DMS 273 (cell line): ENCODE data around the gene ERBB4.
"Not testable (repeated sequence)": the region's sequence is repeated elsewhere in the genome, so short reads cannot be mapped to it uniquely, and the experiment has no call there.

Experiments used
- DNase-seq: peaks from one replicate; lab custom pipeline; 2025; ENCODE audit not compliant: unreplicated experiment; lab: John Stamatoyannopoulos, UW

ERBB4 gene

DNA sequence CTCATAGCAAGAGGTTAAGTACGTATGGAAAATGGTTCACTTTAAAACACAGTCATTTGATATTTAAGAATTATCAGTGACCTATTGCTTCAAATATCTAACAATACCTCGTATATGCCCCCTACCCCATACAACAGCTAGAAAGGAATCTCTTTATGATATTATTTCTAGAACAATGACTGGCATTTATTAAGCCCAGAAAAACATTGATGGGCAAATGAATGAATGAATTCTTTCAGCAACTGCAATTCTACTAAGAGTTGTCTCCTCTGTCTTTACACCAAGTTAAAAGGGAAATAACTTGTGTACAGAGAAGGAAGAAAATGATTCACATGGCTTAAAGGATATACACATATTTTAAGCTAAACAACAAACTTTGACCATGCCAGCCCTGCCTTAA lies 384.7 kb downstream of the ERBB4 start:
- DNase-seq = no peak

DNA sequence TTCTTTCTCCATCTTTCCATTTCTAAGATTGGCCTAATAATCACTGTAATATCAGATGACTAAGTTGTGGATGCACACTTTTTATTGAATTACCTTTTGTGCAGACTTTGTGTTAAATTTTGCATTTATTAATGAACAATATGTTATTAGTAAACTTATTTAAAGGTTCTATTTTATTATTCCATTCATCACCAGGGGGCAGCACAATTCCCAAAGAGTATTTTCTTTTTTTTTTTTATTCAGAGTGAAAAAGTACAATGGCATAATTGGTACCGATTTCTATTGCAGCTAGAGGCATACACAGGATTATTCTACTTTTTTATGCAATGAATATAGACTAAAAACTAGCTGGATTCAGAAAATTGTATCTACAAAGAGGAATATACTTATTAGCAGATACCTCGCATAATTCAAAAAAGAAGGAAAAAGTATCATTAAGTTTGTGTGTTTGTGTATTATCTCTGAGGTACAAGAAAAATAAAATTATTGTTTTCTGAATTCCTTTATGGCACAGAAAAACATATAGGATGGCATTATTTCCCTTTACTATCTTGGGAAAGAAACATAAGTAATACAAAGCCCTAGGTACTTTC lies 390.6 kb downstream of the ERBB4 start:
- DNase-seq = peak; percentile 68

DNA sequence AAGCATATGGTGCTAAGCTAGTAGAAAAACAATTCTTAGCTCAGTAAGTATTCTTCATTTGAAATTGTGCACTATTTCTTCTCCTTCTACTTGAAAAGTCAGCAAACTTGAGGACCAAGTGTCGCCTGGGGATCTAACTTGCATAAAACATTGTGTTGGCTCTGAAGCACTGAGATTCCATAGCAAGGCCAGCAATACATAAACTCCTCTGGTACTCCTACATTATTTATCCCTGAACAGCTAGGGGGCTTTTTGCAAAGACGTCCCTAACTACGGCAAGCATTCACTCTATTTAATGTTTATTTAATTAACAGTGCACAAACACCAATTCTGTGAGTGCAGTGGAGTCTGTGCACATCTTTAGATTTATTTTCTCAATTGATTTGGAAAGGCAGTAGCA lies 392.2 kb downstream of the ERBB4 start:
- DNase-seq = peak; percentile 15

DNA sequence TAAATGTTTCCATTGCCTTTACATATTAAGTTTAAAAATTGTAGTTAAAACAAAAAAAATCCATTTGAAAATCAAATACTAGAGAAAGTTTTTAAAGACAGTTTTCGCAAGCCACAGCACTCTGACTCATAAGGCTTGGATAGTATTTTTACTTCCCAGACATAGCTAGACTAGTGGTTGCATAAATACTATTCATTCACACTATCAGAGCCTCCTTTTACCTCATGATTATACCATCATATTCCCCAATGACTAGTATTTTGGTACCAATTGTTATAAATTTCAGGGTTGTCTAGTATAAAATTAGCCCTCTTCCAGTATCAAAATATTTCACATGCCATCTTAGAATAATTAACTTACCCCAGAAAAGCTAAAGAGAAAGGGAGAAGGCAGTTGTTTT lies 393.5 kb downstream of the ERBB4 start:
- peak; percentile 20 for DNase-seq

DNA sequence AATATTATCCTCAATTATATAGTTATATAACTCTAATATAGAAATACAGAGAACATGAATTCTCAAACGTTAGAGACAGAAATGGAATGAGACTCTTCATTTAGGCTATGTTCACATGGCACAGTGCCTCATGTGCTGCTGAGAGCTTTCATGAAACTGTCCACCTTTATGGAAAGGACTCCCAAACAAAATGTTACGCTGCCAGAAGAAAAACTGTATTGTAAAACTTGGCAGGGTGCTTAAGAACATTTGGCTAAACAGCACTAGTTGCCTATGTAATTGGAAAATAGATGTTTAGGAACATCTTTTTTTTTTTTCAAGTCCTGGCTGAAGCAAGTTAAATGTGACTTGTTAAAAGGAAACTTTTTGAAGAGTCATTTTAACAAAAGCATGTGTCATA lies 396.0 kb downstream of the ERBB4 start:
- peak; percentile 26 for DNase-seq

DNA sequence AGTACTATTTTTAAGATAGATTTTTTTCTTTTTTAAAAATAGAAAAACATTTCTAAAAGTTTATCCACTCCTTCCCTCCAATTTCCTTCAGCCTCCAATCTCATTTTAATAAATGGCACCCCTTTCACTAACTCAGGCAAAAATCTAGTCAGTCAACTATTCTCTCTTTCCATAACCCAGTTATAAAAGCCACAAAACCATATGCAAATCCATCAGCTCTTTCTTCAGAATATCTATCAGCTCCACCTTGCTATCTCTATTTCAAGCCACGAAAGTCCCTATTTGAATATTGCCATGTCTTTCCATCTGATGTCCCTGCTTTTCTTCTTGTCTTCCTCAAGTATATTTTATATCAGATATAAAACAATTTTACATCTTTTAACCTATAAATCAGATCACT lies 397.1 kb downstream of the ERBB4 start:
- DNase-seq = no peak

DNA sequence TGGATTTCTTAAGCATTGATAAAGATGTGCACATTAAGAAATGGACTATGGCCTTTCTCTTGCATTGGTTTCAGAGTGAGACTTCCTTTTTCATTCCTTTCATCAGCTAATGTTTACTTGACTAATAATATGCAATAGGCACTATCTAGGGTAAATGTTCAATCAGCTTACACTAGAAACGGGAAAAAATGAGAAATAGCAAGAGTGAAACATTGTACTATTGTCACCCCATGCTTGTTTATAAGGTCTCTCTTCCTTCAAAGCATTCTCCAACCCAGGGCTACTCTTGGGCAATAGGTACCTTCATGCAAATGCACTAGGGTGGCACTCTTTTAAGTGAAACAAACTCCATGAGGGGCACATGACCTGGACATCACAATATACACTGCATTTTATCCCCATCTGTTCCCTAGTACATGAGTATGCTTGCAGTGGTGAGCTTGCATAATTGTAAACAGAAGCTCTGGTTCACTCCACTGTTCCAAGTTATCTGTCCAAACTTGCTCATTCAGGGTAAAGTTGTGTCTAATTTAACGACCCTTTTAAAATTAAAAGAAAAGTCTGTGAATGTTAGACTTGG lies 402.3 kb downstream of the ERBB4 start:
- DNase-seq = peak; percentile 86

DNA sequence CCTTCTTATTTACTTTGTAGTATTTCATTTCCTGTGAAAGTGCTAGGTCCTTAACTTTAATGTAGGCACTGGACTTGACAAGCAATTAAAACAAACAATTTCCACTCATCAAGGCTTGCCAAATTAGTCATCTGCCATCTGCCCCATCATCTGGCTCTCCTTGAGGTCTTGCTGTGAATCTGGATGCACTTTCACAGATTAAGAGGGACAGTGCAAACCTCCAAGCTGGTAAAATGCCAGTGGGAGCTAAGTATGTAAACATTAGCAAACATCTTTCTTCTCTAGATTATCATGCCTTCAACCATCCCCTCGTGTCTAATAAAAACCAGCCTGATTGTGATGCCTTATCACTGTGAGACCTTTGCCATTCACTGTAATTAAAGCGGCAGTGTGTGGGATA lies 402.9 kb downstream of the ERBB4 start:
- DNase-seq = peak; percentile 99

DNA sequence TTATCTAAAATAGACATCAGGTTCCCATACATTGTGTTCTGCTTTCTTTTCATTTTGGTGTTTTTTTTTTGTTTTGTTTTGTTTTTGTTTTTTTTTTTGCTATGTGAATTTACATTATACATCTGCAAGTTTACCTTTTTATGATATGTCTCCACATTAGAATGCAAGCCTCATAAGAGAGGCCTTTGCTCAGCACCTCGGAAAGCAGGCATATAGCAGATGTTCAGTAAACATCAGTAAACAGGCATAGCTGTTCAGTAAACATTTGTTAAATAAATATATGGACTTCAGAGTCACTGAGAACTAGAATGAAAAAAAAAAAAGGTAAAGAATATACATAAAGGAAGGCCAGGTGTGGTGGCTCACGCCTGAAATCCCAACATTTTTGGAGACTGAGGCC lies 405.3 kb downstream of the ERBB4 start:
- no peak for DNase-seq

DNA sequence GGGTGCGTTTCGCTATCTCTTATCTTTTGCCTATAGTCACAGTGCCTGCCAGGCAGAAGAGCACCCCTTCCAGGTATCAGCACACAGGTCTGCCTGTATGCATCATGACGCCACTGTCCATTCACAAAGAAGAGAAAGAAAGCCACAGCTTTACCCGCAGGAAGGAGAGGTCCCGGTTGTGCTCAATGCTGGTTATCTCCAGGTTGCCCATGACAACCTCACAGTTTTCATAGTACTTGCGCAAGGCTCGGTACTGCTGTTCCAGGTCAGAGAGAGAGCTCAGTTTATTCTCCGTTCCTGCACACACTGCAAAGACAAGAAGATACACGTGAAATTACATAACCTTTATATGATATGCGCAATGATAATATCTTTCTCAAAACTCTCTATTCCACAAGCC lies 414.0 kb downstream of the ERBB4 start:
- no peak for DNase-seq

DNA sequence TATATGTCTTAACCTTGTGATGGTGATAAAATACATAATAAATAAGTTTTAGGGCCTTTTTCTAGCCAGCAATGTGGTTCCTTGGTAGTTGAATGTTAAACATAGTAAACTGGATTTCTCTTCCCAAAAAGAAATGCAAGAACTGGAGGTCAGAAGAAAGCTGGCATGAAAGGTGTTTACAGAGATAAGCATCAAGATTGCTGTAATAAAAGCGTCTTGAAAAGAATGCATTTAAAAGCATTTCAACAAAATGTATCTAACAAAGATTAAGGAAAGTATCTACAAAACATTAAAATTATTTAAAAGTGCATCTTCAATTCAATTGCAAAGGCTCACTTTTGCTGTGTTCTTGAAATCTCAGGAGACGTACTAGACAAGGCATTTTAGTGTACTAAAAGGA lies 419.0 kb downstream of the ERBB4 start:
- no peak for DNase-seq

DNA sequence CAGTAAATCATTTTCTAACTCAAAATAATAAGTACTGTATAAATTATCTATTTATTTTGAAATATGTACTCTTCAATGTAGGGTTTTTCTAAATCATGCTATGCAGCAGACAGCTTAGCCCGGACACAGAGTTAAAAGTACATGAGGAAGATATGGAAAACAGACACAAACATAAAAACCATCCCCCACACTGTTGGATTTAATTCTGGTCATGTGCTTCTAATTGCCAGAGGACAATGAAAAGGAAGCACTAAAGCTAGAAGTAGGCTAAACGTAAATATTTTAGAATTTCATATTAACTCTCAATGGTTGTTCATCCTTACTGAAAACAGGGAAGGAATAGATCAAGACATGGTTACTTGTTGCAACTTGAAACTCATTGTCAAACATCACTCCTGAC lies 420.7 kb downstream of the ERBB4 start:
- DNase-seq = no peak

DNA sequence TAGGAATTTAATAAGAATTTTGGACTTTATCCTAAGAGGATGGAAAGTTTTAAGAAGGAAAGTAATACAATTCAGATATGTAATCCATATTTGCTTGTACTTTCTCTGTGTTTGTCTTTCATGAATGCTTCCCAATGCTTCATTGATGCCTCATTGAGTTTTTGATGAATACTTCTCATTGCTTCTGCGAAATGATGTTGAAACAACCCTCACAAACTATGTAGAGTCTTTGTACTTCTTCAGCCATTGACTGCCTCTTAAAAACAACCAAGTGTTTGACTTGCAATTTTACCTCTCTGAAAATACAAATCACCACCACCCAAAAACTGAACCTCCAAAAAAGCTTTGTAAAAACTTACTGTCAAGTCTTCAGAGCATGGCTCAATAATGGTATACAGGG lies 424.1 kb downstream of the ERBB4 start:
- no peak for DNase-seq

DNA sequence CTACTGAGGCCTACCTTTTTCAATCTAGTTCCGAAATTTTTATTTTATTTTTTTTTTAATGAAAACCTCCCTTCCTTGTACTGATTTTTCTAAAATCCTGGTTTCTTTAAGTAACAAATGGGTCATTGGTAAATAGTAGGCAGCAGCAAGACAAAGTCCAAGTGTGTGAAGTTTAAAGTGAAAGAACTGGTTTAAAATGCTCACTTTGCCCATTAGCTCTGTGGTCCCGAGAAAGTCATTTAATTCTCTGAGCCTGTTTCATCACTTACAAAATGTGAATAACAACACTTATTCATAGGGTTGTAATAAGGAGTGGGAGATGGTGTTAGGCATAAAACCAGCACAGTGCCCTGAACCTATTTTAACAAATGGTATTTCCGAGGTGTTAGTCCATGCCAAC lies 426.2 kb downstream of the ERBB4 start:
- DNase-seq = no peak

DNA sequence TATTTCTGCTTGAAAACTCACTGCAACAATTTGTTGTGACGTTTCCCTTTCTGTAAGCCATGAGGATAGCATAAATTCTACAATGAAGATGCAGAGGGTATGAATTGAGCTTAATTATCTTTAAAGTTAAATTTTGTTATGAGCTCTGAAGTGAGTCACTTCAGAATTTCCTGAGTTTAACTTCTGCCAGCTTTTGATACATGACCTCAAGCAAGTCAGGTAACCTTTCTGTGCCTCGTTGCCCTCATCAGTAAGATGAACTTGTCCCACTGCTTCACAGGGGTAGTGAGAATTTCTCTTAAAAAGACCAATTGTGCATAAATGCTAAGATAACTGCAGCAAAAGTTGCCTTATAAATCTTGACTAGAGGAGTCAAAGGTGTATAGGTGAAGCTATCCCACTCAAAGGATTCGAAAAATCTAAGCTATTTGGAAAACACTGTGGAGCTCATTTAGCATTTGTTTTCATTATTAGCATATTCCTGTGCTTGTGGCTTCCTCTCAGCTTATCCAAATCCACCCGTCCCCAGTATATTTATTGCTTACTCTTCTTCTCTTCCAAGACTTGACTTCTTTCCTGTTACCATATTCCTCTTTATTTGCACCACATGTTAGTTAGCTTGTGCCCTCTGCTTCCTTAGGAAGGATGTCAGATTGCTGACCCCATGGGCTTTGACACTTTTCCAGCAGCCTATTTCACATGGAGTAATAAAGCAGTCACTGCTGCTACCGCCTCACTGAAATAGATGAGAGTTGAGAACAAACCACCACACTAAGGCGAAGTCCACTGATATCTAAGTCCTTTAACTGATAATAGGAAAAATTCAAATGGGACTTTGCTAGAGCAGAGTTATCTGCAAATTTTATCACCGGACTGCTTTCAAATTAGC lies 428.6 kb downstream of the ERBB4 start:
- no peak for DNase-seq

DNA sequence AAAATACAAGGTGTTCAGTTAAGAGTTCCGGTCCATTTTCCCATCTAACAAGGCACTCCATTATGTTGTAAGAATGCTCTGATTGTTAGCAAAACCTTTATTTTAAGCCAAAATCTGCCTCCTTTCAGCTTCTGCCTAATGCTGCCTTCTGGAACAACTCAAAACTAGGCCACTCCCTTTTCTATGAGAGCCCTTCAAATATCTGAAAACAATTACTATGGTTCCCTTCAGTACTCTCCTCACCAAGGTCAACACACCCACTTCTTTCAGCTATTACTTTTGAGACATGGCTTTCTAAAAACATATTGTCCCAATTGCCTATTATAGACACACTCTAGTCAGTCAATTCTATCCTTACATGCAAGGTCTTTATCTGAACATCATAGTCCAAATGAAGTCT lies 429.4 kb downstream of the ERBB4 start:
- DNase-seq = no peak

DNA sequence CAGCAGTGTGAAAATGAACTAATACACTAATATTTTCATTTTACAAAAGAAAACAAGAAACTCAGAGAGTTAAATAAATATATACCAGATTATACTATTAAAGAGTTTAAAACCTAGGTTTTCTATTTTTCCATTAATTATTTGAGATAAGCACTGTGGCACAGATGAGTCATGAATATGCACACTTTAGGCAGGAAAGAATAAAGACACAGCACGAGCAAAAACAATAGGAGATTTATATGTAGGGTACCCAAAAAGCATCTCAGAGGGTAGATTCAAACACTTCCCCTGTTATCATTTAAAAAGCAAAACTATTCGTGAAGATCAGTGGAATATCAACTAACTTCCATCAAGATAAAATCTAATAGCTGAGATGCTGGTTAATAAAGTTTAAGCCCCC lies 430.6 kb downstream of the ERBB4 start:
- DNase-seq = no peak

DNA sequence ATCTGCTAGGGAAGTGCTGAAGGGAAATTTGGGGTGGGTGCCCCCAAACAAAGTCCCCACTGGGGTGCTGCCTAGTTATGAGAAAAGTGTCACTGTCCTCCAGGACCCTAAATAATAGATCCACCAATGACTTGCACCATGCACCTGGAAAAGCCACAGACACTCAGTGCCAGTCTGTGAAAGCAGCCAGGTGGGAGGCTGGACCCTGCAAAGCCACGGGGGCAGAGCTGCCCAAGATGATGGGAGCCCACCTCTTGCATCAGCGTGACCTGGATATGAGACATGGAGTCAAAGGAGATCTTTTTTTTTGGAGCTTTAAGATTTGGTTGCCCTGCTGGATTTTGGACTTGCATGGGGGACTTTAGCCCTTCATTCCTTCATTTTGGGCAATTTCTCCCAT lies 431.6 kb downstream of the ERBB4 start:
- DNase-seq = no peak

DNA sequence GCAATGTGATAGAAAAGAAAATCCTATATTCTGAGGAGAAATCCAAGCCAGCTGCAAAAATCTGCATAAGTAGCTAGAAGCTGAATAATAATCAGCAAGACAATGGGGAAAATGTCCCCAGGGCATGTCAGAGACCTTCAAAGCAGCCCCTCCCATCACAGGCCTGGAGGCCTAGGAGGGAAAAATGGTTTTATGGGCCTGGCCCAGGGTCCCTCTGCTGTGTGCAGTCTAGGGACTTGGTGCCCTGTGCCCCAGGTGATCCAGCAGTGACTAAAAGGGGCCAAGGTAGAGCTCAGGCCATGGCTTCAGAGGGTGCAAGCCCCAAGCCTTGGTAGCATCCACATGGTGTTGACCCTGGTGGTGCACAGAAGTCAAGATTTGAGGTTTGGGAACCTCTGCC lies 432.1 kb downstream of the ERBB4 start:
- DNase-seq = not testable (repeated sequence)

DNA sequence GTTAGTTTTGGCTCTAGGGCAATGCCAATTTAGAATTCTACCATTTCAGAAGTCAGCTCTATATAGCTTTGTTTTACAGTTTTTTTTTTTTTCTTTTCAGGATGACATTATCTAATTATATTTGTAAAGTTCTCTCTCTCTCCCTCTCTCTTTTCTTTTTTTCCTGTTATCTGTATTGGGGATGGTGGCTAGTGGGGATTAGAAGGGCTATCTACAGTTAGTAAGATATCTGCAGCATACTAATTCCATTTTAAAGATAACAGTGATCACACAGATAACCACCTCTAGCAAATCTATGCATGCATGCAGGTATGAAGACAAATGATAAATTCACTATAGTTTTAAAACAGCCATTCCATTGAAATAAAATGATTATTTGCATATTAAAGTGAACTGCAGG lies 438.9 kb downstream of the ERBB4 start:
- DNase-seq = no peak

DNA sequence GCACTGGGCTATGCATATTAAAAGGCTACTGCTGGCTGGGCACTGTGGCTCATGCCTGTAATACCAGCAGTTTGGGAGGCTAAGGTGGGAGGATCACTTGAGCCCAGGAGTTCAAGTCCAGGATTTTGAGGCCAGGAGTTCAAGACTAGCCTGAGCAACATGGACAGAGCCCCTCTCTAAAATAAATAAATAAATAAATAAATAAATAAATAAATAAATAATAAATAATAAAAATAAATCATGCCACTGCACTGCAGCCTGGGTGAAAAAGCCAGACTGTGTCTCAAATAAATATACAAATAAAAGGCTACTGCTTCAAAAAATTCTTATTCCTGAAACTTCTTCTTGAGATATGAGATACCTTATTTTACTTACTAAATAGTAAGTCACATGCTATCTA lies 439.6 kb downstream of the ERBB4 start:
- no peak for DNase-seq

DNA sequence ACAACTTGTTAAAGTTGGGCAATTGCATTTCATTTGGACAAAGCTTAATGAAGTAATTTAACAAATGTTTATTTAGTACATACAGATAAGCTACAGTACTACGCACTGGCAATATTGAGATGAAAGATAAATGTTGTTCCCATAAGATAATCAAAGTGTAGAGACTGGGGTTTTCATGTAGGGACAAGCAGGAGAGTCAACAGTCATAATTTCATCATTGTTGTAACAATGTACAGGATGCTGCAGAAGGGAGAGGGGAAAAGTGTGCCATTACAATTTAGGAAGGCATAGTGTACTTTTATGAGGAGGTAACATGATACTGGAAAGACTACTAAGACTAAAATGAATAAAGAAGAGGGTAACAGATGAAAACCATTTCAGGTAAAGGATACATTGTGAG lies 441.6 kb downstream of the ERBB4 start:
- DNase-seq = no peak
